ENCODE results near the gene MAGI1. TPM values are rescaled to one million over a fixed set of nuclear protein-coding genes. Genes with fewer than 3 reads are reported as not detected.

The MAGI1 gene
- total RNA-seq, 1 donor from 2014 or later: not detected

GRCh38 chr3:65559643-65560042 is 479.1 kb downstream of the MAGI1 start:
- H3K36me3 Mint-ChIP-seq (ENCODE audit: low read depth): no peaks in the 10 kb centered on the region

GRCh38 chr3:65558826-65559225 is 479.9 kb downstream of the MAGI1 start:
- intact Hi-C loops (cut with micrococcal nuclease): no loop called here
- no peaks in the 10 kb centered on the region for H3K36me3 Mint-ChIP-seq (ENCODE audit: low read depth)
- no peak for DNase-seq
- no peak overlapping the region for H3K4me3 Mint-ChIP-seq
- ChIA-PET POLR2A (no interaction called here), CTCF (no interaction called here)
- H3K27ac Mint-ChIP-seq: no peak overlapping the region
- no peaks in the 10 kb centered on the region for H3K4me1 Mint-ChIP-seq
- H3K9me3 Mint-ChIP-seq: peaks cover 3% of the 10 kb centered on the region
- H3K27me3 Mint-ChIP-seq: no peaks in the 10 kb centered on the region
- no peak for TF ChIP-seq CTCF (IDR thresholded peaks at IDR 0.05)
- no peak for ATAC-seq (ENCODE audit: low read depth)

More at GRCh38 chr3:65559643-65560042, 479.1 kb downstream of the MAGI1 start:
- H3K4me1 Mint-ChIP-seq: no peaks in the 10 kb centered on the region
- intact Hi-C loops (cut with micrococcal nuclease): no loop called here
- no peak overlapping the region for H3K27ac Mint-ChIP-seq
- H3K4me3 Mint-ChIP-seq: no peak overlapping the region
- H3K27me3 Mint-ChIP-seq: no peaks in the 10 kb centered on the region
- ChIA-PET POLR2A (no interaction called here), CTCF (no interaction called here)
- DNase-seq (no peak), ATAC-seq (ENCODE audit: low read depth) (no peak)
- H3K9me3 Mint-ChIP-seq: peaks cover 3% of the 10 kb centered on the region
- no peak for TF ChIP-seq CTCF (IDR thresholded peaks at IDR 0.05)

- Mint-ChIP-seq H3K9me3 (peaks cover 3% of the 10 kb centered on the region), H3K36me3 (ENCODE audit: low read depth) (no peaks in the 10 kb centered on the region), H3K27me3 (no peaks in the 10 kb centered on the region), H3K4me1 (no peaks in the 10 kb centered on the region), H3K27ac (no peak overlapping the region), H3K4me3 (no peak overlapping the region)
- CTCF ChIA-PET: no interaction called here
- intact Hi-C loops (cut with micrococcal nuclease): no loop called here
- no peak for DNase-seq
- POLR2A ChIA-PET: no interaction called here
- no peak for TF ChIP-seq CTCF (IDR thresholded peaks at IDR 0.05)
- no peak for ATAC-seq (ENCODE audit: low read depth)
Observed at GRCh38 chr3:65557899-65558564, 480.7 kb downstream of the MAGI1 start.

- CTCF ChIA-PET: no interaction called here
- H3K27me3 Mint-ChIP-seq: no peaks in the 10 kb centered on the region
- POLR2A ChIA-PET: no interaction called here
- no peak for ATAC-seq (ENCODE audit: low read depth)
- no peak for TF ChIP-seq CTCF (IDR thresholded peaks at IDR 0.05)
- no peak overlapping the region for H3K4me3 Mint-ChIP-seq
- intact Hi-C loops (cut with micrococcal nuclease): no loop called here
- H3K9me3 Mint-ChIP-seq: peaks cover 3% of the 10 kb centered on the region
- DNase-seq: no peak
- H3K36me3 Mint-ChIP-seq (ENCODE audit: low read depth): no peaks in the 10 kb centered on the region
- no peak overlapping the region for H3K27ac Mint-ChIP-seq
- no peaks in the 10 kb centered on the region for H3K4me1 Mint-ChIP-seq
Observed at GRCh38 chr3:65556934-65557577, 481.7 kb downstream of the MAGI1 start.

GRCh38 chr3:65552434-65552833 is 486.3 kb downstream of the MAGI1 start:
- CTCF ChIA-PET: no interaction called here
- intact Hi-C loops (cut with micrococcal nuclease): no loop called here

More at GRCh38 chr3:65552434-65552833, 486.3 kb downstream of the MAGI1 start:
- DNase-seq (no peak), ATAC-seq (ENCODE audit: low read depth) (no peak)
- TF ChIP-seq CTCF (IDR thresholded peaks at IDR 0.05): no peak
- H3K27me3 Mint-ChIP-seq: no peaks in the 10 kb centered on the region
- H3K27ac Mint-ChIP-seq: no peak overlapping the region
- peaks cover 3% of the 10 kb centered on the region for H3K9me3 Mint-ChIP-seq
- H3K36me3 Mint-ChIP-seq (ENCODE audit: low read depth): no peaks in the 10 kb centered on the region
- POLR2A ChIA-PET: no interaction called here
- no peaks in the 10 kb centered on the region for H3K4me1 Mint-ChIP-seq
- H3K4me3 Mint-ChIP-seq: no peak overlapping the region

All from activated B cell treated with CpG ODN at 0.5 μM for 24 hours (primary cell).